ENCODE data around the gene MEIS3.

MEIS3 gene

GRCh38 chr19:47363758-47364531 lies 55.4 kb downstream of the MEIS3 start:
- Histone ChIP-seq H2BK12ac (ENCODE audit: low read length in 2 of 2) (no peak overlapping the region), H2AFZ (ENCODE audit: low read depth, low read length) (no peak overlapping the region), H3K4ac (ENCODE audit: low read depth in 1 of 2, low read length in 2 of 2) (no peak overlapping the region), H3K27me3 (ENCODE audit: control insufficient read depth in 1 of 2, insufficient read depth in 1 of 2, low read length in 2 of 2) (no peaks in the 10 kb centered on the region), H4K8ac (ENCODE audit: low read length) (peak overlapping the region; percentile 49), H3K14ac (ENCODE audit: low read length in 2 of 2) (no peak overlapping the region), H3K27ac (ENCODE audit: low read length, poor library complexity, severe bottlenecking) (no peak overlapping the region), H3K23ac (ENCODE audit: low read length in 2 of 2) (no peak overlapping the region), H3K4me1 (ENCODE audit: control insufficient read depth, insufficient read depth, low read depth, low read length) (peaks cover 8% of the 10 kb centered on the region), H3K4me3 (ENCODE audit: insufficient read depth in 1 of 2, low read depth in 1 of 2, low read length in 2 of 2) (no peak overlapping the region), H3K18ac (ENCODE audit: low read depth in 1 of 2, low read length in 2 of 2) (no peak overlapping the region), H3K4me2 (ENCODE audit: low read length, poor library complexity, severe bottlenecking) (no peak overlapping the region), H3K9me3 (ENCODE audit: control insufficient read depth, low read length) (no peaks in the 10 kb centered on the region), H2AK5ac (ENCODE audit: low read length, severe bottlenecking) (no peak overlapping the region), H3K36me3 (ENCODE audit: control insufficient read depth in 1 of 2, insufficient read depth in 2 of 2, low read depth in 1 of 2, low read length in 2 of 2) (peaks cover 70 to 72% of the 10 kb centered on the region in 2 experiments), H3K79me1 (replicated peaks; ENCODE audit: low read length, poor library complexity, severe bottlenecking) (peaks cover 23% of the 10 kb centered on the region), H2BK120ac (ENCODE audit: low read depth, low read length) (no peak overlapping the region), H3K9ac (ENCODE audit: low read length) (no peak overlapping the region), H2BK15ac (ENCODE audit: low read depth, poor library complexity, severe bottlenecking) (no peak overlapping the region), H4K91ac (ENCODE audit: low read length) (no peak overlapping the region), H2BK5ac (ENCODE audit: low read depth, low read length, poor library complexity, severe bottlenecking) (no peak overlapping the region)
- peak; percentile 45 for DNase-seq
- WGBS, result 79% methylated on average over 10 of the region's 13 CpGs

- Histone ChIP-seq H2BK12ac (ENCODE audit: low read length in 2 of 2) (no peak overlapping the region), H2AFZ (ENCODE audit: low read depth, low read length) (no peak overlapping the region), H3K36me3 (ENCODE audit: control insufficient read depth in 1 of 2, insufficient read depth in 2 of 2, low read depth in 1 of 2, low read length in 2 of 2) (peaks cover 80 to 85% of the 10 kb centered on the region in 2 experiments), H3K79me1 (replicated peaks; ENCODE audit: low read length, poor library complexity, severe bottlenecking) (peaks cover 25% of the 10 kb centered on the region), H3K4me3 (ENCODE audit: insufficient read depth in 1 of 2, low read depth in 1 of 2, low read length in 2 of 2) (no peak overlapping the region), H3K9ac (ENCODE audit: low read length) (no peak overlapping the region), H3K9me3 (ENCODE audit: control insufficient read depth, low read length) (peaks cover under 1% of the 10 kb centered on the region), H3K27ac (ENCODE audit: low read length, poor library complexity, severe bottlenecking) (no peak overlapping the region), H2BK15ac (ENCODE audit: low read depth, poor library complexity, severe bottlenecking) (no peak overlapping the region), H4K91ac (ENCODE audit: low read length) (no peak overlapping the region), H3K4me1 (ENCODE audit: control insufficient read depth, insufficient read depth, low read depth, low read length) (peaks cover 8% of the 10 kb centered on the region), H3K18ac (ENCODE audit: low read depth in 1 of 2, low read length in 2 of 2) (no peak overlapping the region), H3K4ac (ENCODE audit: low read depth in 1 of 2, low read length in 2 of 2) (no peak overlapping the region), H3K14ac (ENCODE audit: low read length in 2 of 2) (no peak overlapping the region), H3K4me2 (ENCODE audit: low read length, poor library complexity, severe bottlenecking) (no peak overlapping the region), H2AK5ac (ENCODE audit: low read length, severe bottlenecking) (no peak overlapping the region), H2BK120ac (ENCODE audit: low read depth, low read length) (no peak overlapping the region), H2BK5ac (ENCODE audit: low read depth, low read length, poor library complexity, severe bottlenecking) (no peak overlapping the region), H3K23ac (ENCODE audit: low read length in 2 of 2) (no peak overlapping the region), H4K8ac (ENCODE audit: low read length) (no peak overlapping the region), H3K27me3 (ENCODE audit: control insufficient read depth in 1 of 2, insufficient read depth in 1 of 2, low read length in 2 of 2) (no peaks in the 10 kb centered on the region)
- DNase-seq, result no peak
- WGBS, result 98% methylated on average over 21 of the region's 21 CpGs
These were observed 57.0 kb downstream of the MEIS3 start for GRCh38 chr19:47362321-47362720.

DNA sequence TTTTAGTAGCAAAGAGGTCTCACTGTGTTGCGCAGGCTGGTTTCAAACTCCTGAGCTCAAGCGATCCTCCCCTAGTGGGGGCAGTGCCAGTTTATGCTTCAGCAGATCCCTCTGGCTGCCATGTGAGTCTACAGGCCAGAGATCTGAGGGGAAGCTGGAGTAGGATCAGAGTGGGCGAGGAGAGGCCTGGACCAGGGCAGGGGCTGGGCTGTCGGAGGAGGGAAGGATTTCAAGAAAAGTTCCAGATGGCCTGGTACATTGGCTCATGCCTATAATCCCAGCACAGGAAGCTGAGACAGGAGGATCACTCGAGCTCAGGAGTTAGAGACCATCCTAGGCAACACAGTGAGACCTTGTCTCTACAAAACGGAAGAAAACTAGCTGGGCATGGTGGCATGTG lies 60.4 kb downstream of the MEIS3 start:
- H3K9ac ChIP-seq (ENCODE audit: low read length), result no peak overlapping the region
- no peak overlapping the region for H2BK12ac ChIP-seq (ENCODE audit: low read length in 2 of 2)
- no peak overlapping the region for H2BK120ac ChIP-seq (ENCODE audit: low read depth, low read length)
- DNase-seq, result no peak
- no peak overlapping the region for H3K4me3 ChIP-seq (ENCODE audit: insufficient read depth in 1 of 2, low read depth in 1 of 2, low read length in 2 of 2)
- no peak overlapping the region for H3K14ac ChIP-seq (ENCODE audit: low read length in 2 of 2)
- H3K27ac ChIP-seq (ENCODE audit: low read length, poor library complexity, severe bottlenecking), result no peak overlapping the region
- no peaks in the 10 kb centered on the region for H3K27me3 ChIP-seq (ENCODE audit: control insufficient read depth in 1 of 2, insufficient read depth in 1 of 2, low read length in 2 of 2)
- no peak overlapping the region for H3K4me2 ChIP-seq (ENCODE audit: low read length, poor library complexity, severe bottlenecking)
- H3K79me1 ChIP-seq (replicated peaks; ENCODE audit: low read length, poor library complexity, severe bottlenecking), result peaks cover 24% of the 10 kb centered on the region
- no peak overlapping the region for H2AFZ ChIP-seq (ENCODE audit: low read depth, low read length)
- peaks cover 1% of the 10 kb centered on the region for H3K4me1 ChIP-seq (ENCODE audit: control insufficient read depth, insufficient read depth, low read depth, low read length)
- H2AK5ac ChIP-seq (ENCODE audit: low read length, severe bottlenecking), result no peak overlapping the region
- no peak overlapping the region for H3K23ac ChIP-seq (ENCODE audit: low read length in 2 of 2)
- H2BK5ac ChIP-seq (ENCODE audit: low read depth, low read length, poor library complexity, severe bottlenecking), result no peak overlapping the region
- H4K8ac ChIP-seq (ENCODE audit: low read length), result no peak overlapping the region
- 93% methylated on average over 6 of the region's 6 CpGs for WGBS
- no peak overlapping the region for H2BK15ac ChIP-seq (ENCODE audit: low read depth, poor library complexity, severe bottlenecking)
- H3K4ac ChIP-seq (ENCODE audit: low read depth in 1 of 2, low read length in 2 of 2), result no peak overlapping the region
- H4K91ac ChIP-seq (ENCODE audit: low read length), result no peak overlapping the region
- H3K36me3 ChIP-seq (ENCODE audit: control insufficient read depth in 1 of 2, insufficient read depth in 2 of 2, low read depth in 1 of 2, low read length in 2 of 2), result peaks cover 84 to 91% of the 10 kb centered on the region in 2 experiments
- peaks cover 5% of the 10 kb centered on the region for H3K9me3 ChIP-seq (ENCODE audit: control insufficient read depth, low read length)
- no peak overlapping the region for H3K18ac ChIP-seq (ENCODE audit: low read depth in 1 of 2, low read length in 2 of 2)

DNA sequence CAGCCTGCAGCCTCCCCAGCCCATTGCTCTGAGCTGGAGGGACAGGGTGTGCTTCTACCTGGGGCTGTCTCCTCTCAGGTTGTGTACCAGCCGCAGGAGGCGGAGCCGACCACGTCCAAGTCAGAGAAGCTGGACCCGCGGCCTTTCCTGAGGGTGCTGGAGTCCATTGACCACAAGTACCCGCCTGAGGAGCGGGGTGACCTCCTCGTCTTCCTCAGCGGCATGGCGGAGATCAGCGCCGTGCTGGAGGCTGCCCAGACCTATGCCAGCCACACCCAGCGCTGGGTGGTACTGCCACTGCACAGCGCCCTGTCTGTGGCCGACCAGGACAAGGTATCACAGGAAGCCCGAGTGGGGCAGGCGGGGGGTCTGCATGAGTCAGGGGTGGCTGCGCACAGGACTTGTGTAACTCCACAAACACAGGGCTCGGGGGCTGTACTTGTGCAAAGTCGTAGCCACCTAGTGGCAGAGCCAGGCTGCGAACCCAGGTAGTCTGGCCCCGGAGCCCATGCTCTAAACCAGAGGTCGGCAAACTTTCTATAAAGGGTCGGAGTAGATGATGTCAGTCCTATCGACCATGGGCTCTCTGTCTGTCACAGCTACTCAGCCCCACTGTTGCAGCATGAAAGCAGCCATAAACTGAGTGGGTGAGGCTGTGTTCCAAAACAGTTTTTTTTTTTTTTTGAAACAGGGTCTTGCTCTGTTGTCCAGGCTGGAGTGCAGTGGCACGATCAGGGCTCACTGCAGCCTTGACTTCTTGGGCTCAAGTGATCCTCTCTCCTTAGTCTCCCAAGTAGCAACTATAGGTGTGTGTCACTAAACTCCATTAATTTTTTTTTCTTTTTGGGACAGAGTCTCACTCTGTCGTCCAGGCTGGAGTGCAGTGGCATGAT lies 61.3 kb downstream of the MEIS3 start:
- H3K4ac ChIP-seq (ENCODE audit: low read depth in 1 of 2, low read length in 2 of 2), result no peak overlapping the region
- H2BK120ac ChIP-seq (ENCODE audit: low read depth, low read length), result no peak overlapping the region
- no peak overlapping the region for H2BK12ac ChIP-seq (ENCODE audit: low read length in 2 of 2)
- H4K8ac ChIP-seq (ENCODE audit: low read length), result no peak overlapping the region
- peaks cover 30% of the 10 kb centered on the region for H3K79me1 ChIP-seq (replicated peaks; ENCODE audit: low read length, poor library complexity, severe bottlenecking)
- H3K27me3 ChIP-seq (ENCODE audit: control insufficient read depth in 1 of 2, insufficient read depth in 1 of 2, low read length in 2 of 2), result no peaks in the 10 kb centered on the region
- no peak overlapping the region for H2AK5ac ChIP-seq (ENCODE audit: low read length, severe bottlenecking)
- H3K9me3 ChIP-seq (ENCODE audit: control insufficient read depth, low read length), result peaks cover 5% of the 10 kb centered on the region
- no peak overlapping the region for H2BK5ac ChIP-seq (ENCODE audit: low read depth, low read length, poor library complexity, severe bottlenecking)
- H3K23ac ChIP-seq (ENCODE audit: low read length in 2 of 2), result no peak overlapping the region
- H3K27ac ChIP-seq (ENCODE audit: low read length, poor library complexity, severe bottlenecking), result no peak overlapping the region
- no peak overlapping the region for H4K91ac ChIP-seq (ENCODE audit: low read length)
- peaks cover 85 to 93% of the 10 kb centered on the region in 2 experiments for H3K36me3 ChIP-seq (ENCODE audit: control insufficient read depth in 1 of 2, insufficient read depth in 2 of 2, low read depth in 1 of 2, low read length in 2 of 2)
- WGBS, result 97% methylated on average over 28 of the region's 28 CpGs
- no peak overlapping the region for H2BK15ac ChIP-seq (ENCODE audit: low read depth, poor library complexity, severe bottlenecking)
- no peak overlapping the region for H3K4me2 ChIP-seq (ENCODE audit: low read length, poor library complexity, severe bottlenecking)
- no peak overlapping the region for H3K18ac ChIP-seq (ENCODE audit: low read depth in 1 of 2, low read length in 2 of 2)
- no peak overlapping the region for H2AFZ ChIP-seq (ENCODE audit: low read depth, low read length)
- no peak overlapping the region for H3K4me3 ChIP-seq (ENCODE audit: insufficient read depth in 1 of 2, low read depth in 1 of 2, low read length in 2 of 2)
- no peak overlapping the region for H3K14ac ChIP-seq (ENCODE audit: low read length in 2 of 2)
- no peak for DNase-seq
- H3K9ac ChIP-seq (ENCODE audit: low read length), result no peak overlapping the region
- peaks cover 1% of the 10 kb centered on the region for H3K4me1 ChIP-seq (ENCODE audit: control insufficient read depth, insufficient read depth, low read depth, low read length)

All from mesenchymal stem cell (in vitro differentiated cells and primary cell).